GM19240 (cell line): ENCODE results near the gene PHF2.

ENCODE experiments used
- DNase-seq: peaks from one replicate; pipeline ENCODE4 v3.0.0; 2011; ENCODE audit warnings: low spot score; ENCODE audit not compliant: insufficient read length

The PHF2 gene

DNA sequence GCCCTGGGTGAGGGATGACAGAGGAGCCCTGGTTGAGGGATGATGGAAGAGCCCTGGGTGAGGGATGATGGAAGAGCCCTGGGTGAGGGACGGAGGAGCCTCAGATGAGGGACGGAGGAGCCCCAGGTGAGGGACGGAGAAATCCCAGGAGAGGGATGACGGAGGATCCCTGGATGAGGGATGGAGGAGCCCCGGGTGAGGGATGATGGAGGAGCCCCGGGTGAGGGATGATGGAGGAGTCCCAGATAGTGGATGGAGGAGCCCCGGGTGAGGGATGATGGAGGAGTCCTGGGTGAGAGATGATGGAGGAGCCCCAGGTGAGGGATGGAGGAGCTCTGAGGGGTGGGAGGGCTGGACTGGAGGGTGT, 10.9 kb downstream of the PHF2 start:
- DNase-seq, result no peak

DNA sequence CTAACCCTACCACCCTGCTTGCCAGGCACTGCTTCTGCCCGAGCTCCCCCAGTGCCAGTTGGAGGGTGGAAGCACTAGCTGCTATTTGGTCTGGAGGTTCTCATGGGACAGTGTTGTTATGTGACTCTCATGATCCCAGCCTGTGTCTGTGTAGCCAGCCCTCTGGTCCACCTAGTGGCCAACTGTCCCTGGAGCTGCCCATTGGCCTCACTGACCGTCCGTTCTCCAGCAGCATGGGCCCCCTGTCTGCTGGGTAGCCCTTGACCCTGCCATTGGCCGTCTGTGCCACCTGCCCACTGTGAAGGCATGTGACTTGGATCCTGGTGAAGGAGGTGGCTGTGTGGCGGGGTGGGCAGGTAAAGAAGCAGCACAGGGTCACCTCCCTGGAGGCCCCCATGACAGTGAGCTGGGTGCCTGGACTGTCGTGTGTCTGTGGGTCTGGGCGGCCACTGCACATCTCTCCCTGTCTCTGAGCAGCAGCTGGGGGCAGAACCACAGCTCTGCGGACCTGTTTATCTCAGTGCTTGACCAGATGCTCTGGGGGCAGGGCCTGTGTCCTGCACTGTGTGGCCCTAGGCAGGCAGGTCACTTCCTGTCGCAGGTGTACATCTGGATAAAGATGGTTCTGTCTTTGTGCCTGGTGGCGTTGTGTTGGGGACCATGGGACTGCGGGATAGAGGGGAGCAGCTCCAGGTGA, 11.4 kb downstream of the PHF2 start:
- no peak for DNase-seq

DNA sequence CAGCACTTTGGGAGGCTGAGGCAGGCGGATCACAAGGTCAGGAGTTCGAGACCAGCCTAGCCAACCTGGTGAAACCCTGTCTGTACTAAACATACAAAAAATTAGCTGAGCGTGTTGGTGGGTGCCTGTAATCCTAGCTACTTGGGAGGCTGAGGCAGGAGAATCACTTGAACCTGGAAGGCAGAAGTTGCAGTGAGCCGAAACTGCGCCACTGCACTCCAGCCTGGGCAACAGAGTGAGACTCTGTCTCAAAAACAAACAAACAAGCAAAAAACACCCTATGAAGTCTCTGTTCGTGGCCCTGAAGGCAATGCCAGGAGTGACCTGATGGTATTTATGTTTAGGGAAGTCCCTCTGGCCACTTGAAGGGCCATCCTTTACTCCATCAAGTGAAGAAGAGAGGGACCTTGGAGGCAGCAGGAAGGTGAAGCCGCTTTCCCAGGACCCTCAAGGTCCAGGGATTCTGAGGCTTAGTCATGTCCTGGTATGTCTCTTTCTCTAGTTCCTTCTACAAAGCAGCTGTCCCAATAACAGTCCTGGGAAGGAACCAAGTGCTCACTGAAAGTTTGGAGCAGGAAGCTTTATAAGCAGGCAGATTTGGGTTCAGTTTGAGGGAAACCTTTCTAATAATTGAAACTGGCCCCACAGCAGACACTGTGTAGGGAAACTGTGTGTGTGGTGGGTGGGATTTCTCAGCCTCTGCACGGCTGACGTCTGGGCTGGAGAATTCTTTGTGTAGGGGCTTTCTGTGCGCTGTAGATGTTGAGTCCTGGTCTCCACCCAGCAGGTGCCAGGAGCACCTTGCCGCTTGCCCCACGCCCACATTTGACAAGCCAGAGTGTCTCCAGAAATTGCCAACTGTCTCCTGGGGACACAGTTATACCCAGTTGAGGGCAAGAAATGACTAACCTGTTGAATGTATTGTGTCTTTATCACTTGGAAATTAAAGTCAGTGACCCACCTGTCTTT, 12.5 kb downstream of the PHF2 start:
- no peak for DNase-seq

DNA sequence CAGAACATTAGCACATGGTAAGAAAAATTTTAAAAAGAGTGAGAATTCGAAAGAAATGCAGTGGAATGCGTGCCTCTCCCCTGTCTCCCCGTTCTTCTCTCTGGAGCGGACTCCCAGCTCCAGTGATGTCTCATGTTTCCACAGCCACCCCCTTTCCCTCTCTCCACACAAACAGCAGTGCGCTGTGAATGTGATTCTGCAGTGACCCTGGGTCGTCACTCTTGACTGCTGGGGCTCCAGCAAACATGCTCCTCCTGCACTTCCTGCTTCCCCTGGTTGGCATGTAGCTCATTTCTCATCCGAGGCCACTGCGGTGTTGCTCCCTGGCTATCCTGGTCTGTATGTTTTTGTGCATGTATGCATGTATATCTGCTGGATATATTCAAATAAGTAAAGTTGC, 13.3 kb downstream of the PHF2 start:
- DNase-seq, result no peak

DNA sequence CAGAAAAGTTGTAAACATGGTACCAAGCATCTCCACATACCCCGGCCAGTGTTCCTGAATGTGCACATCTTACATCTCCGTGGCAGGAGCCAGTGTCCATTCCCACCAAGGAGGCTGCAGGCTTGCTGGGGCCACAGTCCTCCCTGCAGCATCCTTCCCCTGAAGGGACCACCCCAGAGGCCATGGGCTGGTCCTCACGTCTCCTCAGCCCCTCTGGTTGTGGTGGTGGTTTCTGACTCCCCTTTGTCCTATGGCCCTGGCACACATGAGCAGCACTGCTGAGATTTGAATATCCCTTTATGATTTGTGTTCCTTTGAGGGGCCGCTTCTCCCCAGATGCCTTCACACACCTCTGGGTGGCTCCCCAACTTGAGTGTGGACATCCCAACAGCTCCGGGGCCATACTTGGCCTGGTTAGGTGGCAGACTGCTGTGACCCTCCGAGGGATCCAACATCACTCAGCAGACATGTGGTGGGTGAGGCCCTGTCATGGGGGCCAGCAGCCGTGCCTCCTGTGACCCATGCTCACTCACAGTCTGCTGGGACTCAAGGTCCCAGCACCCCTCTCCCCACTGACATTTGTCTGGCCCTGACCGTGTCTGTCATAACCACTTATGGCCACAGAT, 14.3 kb downstream of the PHF2 start:
- no peak for DNase-seq

DNA sequence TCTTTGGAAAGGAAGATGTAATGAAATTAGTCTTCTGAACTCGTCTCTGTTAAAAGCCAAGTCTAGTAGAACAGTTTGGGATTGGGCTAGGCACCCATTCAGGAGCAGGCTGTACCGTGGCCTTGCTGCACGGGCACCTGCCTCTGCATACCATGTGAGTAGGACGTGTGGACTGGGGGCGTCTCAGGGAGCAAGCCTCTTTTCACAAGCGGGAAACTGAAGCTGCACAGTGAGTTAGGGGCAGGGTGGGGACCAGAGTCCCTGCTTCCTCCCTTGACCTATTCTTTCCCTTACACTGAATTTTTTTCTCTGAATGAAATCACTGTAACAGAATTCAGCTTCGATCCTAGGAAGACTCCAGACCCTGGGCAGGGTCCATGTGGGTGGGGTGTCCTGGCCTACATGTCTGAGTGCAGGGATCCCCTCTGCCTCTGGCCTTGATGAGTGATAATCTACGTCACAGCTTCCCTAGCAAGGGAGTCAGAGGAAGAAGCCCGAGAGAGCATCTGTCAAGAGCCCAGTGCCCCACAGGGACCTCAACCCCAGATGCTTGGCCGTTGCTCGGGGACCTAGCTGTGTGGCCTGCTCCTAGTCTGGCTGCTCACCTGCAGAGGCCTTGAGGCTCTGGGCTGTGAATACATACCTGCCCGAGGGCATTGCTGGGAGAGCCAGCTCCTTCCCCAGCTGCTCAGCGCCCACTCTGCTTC, 15.1 kb downstream of the PHF2 start:
- DNase-seq, result no peak

DNA sequence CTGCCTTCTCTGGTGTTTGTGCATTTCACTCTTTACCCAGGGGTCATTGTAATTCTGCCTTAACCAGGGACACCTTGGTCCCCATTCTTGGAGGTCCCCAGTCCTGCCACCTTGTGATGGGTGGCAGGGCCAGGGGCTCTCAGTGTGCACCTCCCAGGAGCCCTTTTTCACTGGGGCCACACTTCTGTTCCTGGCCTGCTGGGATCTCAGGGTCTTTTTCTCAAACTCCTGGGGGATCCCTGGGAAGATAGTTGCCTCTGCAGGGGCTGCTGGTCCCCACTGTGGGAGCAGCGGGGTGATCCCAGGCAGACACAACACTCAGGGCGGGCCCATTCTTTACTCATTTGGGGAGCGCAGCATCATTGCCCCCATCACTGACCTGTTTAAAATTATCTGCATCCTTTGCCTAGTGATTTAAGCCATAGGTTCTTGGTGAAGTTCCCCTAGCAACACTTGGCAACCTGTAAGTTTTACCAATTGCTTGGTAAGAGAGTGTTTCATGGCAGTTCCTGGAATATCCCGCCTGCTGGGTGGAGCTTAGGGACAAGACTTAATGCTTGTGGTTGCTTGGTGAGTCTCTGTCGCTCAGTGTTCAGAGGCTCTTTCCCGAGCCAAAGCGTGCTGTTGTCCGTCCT, 15.7 kb downstream of the PHF2 start:
- no peak for DNase-seq

DNA sequence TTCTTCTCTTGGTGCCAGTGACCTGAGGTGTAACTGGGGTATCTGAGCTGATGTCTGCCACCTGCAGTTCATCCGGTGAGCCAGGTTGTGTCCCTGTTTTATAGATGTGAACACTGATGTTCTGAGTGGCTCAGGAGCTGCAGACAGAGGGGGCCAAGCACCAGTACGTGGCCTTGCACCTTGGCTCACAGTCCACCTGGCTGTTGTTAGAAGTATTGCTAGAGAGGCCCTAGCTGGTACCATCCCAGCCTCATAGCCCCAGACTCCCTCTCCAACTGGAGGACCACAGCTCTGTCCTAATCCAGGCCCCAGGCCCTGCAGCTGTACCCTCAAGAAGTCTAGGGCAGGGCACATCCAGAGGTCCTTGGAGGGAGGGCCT, 16.2 kb downstream of the PHF2 start:
- no peak for DNase-seq

DNA sequence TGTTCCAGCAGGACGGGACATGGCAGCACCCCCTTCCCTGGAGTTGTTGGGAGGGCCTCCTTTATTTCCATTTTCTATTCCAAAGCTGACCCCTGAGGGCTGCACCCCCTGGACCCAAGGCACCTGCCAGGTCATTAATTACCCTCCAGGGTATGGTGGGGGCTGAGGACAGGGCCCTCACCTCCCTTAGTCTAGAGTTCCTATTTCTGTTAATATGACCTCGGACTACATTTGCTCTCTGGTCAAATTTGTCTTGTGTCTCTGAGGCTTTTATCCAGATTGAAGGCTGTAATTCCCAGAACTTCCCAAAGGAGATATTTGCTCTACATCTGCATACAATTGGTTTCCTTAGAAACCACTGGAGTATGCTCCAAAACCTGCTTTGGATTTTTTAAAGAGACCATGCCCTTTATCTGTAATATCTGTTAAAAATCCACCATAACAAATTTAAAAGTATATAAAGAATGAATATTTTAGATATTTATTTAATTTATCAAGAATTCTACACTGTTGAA, 16.8 kb downstream of the PHF2 start:
- DNase-seq, result no peak

DNA sequence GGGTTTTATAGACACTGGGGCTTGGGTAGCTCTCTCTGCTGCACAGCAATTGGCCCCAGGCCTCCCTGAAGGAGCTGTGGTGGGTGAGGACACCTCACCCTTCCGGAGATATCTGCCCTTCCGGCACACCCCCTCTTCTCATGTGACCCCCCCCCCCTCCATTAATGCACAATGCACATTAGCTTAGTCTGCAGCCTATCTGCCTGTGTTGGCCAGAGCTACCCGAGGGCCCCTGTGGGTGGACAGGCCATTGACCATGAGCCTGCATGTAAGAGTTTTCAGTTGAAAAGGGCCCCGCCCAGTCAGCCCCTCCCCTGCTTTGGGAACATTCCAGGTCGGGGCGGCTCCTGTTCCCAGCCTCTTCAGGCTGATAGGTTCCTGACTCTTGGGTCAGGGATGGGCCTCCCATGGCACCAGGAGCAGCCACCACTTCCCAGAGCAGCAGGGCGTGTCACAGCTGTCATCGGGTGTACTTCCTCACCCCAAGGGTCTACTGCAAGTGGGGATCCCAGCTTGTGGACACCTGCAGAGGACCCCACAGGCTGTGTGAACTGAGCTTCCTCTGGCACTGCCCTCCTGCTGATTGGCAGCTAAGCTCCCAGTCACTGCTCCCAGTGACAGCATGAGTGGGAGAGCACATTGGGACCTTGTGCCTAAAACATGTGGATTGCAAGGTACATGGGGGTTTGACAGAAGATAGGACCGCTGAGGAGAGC, 17.8 kb downstream of the PHF2 start:
- no peak for DNase-seq

DNA sequence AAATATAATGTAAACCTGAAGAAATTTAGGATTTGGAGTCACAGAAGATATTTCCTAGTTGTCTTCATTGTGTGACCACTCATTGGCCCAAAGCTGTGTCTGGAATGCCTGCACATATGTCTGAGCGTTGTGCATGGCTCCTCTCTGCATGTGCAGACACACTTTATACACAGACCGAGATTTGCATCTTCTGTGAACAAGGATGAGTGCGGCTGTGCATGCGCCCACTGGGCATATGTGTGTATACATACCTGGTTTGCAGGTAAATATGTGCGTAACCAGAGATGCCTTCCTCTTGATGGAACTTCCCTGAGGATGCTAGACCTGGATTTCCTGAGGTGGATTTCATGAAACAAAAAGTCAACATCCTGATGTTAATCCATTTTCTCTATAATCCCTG, 19.1 kb downstream of the PHF2 start:
- no peak for DNase-seq

DNA sequence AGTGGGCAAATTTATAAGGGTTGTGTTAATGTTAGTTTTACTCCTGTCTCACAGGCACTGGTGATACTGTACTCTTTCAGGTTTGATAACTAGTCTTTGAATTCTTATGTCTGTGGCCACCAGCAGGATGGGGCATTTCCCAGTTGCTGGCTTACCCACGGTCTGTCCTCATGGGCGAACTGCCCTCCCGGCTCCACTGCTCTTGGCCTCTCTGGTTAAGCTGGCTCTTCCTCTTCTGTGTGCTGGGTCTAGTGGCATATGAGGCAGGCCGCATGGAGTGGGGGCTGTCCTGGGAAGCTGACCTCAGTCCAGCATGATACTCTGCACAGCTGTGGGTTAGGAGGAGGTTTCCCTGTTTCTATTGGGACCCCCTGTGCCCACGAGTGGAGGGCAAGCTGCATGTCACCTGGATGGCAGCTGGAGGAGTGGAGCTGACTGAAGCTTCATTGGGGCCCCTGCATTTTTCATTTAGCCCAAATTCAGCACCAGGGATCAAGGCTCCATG, 19.5 kb downstream of the PHF2 start:
- DNase-seq, result no peak

DNA sequence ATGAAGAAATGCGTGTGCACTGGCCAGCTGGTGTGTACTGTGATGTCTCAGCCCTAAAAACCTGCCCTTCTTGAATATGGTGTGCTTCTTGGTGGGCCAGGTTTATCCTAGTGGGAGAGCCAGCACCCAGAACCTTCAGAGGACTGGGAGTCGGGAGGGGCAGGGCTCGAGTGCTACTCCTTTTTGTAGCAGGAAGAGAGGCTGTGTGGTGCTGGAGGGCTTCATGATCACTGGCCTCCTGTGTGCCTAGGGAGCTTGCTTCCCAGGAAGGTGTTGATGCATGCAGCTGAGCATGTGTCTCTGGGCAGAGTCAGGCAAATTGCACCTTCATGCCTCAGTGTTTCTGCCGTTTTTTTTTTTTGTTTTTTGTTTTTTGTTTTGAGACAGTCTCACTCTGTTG, 20.0 kb downstream of the PHF2 start:
- no peak for DNase-seq

DNA sequence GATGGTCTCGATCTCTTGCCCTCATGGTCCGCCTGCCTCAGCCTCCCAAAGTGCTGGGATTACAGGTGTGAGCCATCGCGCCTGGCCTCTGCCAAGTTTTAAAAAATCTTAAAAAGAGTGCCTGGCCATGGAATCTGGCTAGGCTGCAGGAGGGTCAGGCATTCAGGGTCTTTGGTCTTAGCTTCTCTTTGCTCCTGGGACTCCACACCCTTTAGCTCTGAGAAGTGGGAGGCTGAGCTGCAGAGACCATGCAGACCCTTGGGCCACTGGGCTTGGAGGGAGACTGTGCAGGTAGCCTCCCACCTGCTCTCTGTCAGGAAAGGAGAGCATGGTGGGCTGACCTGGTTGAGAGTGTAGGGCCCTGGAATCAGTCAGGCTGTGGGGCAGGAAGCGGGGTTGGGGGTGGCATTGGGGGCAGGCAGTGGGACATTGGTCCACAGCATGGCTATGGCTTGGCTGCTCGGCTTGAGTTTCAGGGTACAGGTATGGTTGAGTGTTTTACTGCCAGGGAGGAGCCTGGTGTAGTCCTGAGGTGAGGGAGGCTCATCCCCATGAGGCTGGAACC, 20.8 kb downstream of the PHF2 start:
- DNase-seq, result no peak

DNA sequence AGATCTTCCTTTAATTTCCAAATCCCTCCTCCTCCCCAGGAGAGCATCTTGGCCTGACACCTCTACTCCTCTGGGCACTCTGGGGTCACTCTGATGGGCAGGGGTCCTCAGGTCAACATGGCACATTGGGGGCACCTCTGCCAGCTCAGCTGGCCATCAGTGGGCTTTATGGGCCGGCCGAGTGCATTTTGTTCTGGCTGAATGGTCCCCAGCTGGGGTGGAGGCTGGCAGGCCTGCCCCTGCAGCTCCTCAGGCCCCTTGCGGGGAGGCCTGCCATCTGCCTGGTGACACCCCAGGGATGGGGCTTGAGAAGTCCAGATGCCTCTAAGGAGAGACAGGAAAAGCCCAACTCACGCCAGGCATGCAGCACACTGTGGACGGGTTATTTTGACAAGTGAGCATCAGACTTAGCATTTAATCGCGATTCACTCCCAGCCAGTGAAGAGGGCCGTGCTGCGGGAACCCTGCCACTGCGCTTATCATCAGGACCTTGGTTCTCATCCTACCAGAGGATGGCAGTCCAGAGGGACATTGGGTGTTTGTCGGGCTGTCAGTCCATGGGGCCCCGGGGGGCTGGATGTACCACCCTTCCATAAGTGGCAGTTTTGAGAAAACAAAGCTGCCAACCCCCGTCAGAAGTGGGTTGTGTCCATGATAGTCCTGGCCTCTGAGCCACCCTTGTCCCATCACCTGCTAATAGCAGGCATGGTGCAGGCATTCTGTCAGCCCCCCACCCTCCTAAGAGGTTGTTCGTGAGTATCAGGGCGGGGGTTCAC, 21.7 kb downstream of the PHF2 start:
- no peak for DNase-seq

DNA sequence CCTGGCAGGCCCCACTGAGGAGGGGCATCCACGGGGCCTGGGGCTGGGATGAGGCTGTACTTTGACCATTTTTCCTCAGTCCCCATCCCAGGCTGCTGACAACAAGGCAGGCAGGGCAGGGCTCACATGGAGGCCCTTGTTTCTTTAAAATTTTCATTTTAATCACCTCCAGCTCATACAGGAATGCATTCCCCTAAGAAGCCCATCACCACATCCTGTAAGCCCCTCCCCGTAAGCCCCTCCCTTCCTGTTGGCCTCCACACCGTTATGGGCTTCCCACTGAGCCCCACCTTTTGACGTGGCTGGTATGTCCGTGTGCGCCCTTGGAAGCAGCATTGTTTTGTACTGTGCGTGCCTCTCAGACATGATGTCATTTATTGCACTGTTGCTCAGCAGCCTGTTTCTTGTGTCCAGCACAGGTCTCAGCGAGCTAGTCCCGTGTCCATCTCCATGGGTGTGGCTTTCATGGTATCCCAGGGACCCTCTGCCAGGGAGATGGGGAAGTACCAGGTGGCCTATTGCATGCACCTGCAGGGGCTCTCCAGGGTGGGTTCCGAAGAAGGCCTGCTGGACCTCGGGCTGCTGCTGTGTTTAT, 22.4 kb downstream of the PHF2 start:
- DNase-seq, result no peak

DNA sequence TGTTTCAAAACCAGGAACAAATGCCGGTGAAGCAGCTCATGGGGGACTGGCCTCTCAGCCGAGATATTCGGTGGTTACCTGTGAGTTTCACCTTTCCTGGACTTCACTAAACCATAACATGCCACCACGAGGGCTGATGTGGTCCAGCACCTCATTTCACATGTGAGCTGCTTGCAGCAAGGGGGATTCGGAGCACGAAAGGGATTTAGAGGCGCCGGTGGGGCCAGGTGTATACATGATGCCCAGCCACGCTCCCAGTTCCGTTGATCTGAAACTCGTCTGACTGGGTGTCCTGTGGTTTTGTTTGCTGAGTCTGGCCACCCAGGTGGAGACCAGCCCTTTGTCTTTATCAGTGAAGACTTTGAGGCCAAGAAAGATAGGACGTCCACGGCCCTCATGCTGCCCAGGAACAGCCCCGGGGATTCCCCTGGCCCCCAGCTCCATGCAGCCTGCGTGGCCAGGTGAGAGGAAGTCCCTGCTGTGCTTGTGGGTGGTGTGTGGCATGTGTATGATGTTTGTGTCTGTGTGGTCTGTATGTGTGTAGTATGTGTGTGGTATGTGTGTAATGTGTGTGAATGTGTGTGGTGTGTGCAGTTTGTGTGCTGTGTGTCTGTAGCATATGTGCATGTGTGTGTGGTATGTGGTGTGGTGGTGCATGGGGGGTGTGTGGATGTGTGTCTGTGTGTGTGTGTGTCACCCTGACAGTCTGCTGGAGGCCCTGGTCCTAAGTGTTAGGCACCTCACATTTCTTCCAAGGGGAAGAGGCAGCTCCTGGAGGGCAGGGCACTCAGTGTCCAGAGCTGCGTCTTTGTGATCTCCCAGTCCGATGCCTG, 23.4 kb downstream of the PHF2 start:
- DNase-seq, result no peak

DNA sequence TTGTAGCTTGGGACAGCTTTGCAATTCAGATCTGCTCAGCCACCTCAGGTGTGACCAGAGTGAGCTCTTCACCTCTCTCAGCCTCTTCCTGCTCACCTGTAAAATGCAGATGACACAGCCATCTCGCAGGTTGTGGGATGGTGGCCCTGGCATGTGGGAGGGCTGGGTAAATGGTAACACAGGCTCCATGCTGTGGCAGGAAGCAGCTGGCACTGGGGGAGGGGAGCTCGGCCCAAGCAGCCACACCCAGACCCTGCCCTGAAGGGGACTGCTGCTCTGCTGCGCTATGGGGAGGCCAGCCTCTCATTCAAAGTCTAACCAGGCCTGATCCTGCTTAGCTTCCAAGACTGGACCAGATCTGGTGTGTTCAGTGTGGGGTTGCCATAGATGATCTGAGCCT, 24.1 kb downstream of the PHF2 start:
- no peak for DNase-seq
